ENCODE results near the gene CDX1.

Gene CDX1

DNA sequence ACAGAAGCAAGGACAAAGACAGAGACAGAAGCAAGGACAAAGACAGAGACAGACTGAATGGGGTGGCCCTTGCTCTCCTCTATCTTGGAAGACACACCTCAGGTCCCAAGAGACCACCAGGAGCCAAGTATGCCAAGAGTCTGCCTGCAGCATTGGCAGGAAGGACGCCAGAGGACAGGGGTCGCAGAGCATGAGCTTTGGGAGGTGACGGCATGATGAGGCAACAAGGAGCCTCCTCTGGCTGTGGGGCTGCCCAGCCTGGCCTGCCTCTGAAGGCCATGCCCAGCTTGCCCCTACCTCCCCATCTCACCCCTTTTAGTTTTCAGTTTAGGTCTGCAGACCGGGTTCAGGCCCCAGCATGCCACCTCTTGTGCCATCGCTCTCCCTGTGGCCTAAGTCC, 28.6 kb upstream of the CDX1 start:
- Histone ChIP-seq H3K27me3 (ENCODE audit: insufficient read depth, low read length, poor library complexity) (no peaks in the 10 kb centered on the region), H2BK5ac (ENCODE audit: low read length) (peak overlapping the region; percentile 57), H3K79me2 (ENCODE audit: control insufficient read depth, insufficient read depth, low read length) (no peaks in the 10 kb centered on the region), H3K4me1 (ENCODE audit: control insufficient read depth, low read depth, low read length) (peaks cover 22% of the 10 kb centered on the region), H2AK5ac (ENCODE audit: low read length) (peak overlapping the region; percentile 90), H3K36me3 (ENCODE audit: control insufficient read depth, insufficient read depth, low read length) (no peaks in the 10 kb centered on the region), H3K4me2 (ENCODE audit: low read length) (no peak overlapping the region), H3K27ac (ENCODE audit: low read depth, low read length) (peak overlapping the region; percentile 85), H3K4me3 (ENCODE audit: low read length) (no peak overlapping the region), H2BK15ac (replicated peaks; ENCODE audit: low read depth) (no peak overlapping the region), H3K23ac (ENCODE audit: low read length) (peak overlapping the region; percentile 11), H3K56ac (ENCODE audit: low read length) (peak overlapping the region; percentile 81), H2BK120ac (ENCODE audit: low read depth, low read length) (peak overlapping the region; percentile 52), H4K8ac (ENCODE audit: low read depth, low read length) (no peak overlapping the region), H4K5ac (ENCODE audit: low read length) (peak overlapping the region; percentile 47), H3K18ac (ENCODE audit: low read length) (peak overlapping the region; percentile 82), H3K79me1 (ENCODE audit: low read length) (no peaks in the 10 kb centered on the region), H3K9ac (ENCODE audit: low read length) (peak overlapping the region; percentile 53), H3K4ac (ENCODE audit: low read depth, low read length) (peak overlapping the region; percentile 62)
- no peak for DNase-seq
- no CpG with 5 or more reads among the region's 5 CpGs for WGBS (ENCODE audit: extremely low coverage, insufficient coverage, low lambda C conversion rate)

DNA sequence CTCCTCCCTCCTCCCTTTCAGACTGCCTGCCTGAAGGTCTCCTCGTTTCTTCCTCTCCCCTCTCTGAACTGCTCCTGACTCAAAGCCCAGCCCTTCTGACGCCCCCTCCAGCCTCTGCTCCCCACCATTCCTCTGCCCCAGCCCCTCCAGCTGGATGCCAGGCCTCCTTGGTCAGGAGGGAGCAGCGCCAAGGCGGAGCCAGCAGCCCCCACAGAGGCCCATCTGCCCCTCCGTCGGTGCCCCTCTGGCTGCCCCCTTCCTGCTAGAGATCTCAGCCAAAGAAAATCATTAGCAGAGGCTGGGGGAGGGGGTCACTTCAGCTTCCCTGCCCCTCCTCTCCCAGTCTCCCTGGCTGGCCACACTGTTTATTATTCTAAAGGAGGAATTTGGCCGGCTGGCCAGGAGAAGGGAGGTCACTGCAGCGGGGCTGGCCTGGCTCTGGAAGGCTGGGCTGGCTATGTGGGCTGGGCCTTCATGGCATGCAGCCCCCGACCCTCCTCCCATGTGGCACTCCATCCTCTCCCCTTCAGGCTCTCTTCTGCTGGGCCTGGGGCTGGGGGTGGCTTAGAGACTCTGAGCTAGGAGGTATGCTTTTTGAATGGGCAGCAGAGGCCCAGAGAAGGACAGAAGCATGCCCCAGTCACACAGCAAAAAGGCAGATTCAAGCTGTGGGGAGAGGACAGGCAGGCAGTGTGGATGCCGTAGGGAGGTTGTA, 27.9 kb upstream of the CDX1 start:
- H3K18ac ChIP-seq (ENCODE audit: low read length) = peak overlapping the region; percentile 82
- peak overlapping the region; percentile 49 for H3K23ac ChIP-seq (ENCODE audit: low read length)
- whole genome bisulfite sequencing (ENCODE audit: extremely low coverage, insufficient coverage, low lambda C conversion rate) = no CpG with 5 or more reads among the region's 10 CpGs
- no peaks in the 10 kb centered on the region for H3K79me1 ChIP-seq (ENCODE audit: low read length)
- H3K9ac ChIP-seq (ENCODE audit: low read length) = peak overlapping the region; percentile 53
- H3K56ac ChIP-seq (ENCODE audit: low read length) = peak overlapping the region; percentile 81
- H2BK15ac ChIP-seq (replicated peaks; ENCODE audit: low read depth) = no peak overlapping the region
- H3K4ac ChIP-seq (ENCODE audit: low read depth, low read length) = peak overlapping the region; percentile 62
- DNase-seq = peak; percentile 92
- H2BK5ac ChIP-seq (ENCODE audit: low read length) = peak overlapping the region; percentile 62
- peak overlapping the region; percentile 52 for H2BK120ac ChIP-seq (ENCODE audit: low read depth, low read length)
- H3K36me3 ChIP-seq (ENCODE audit: control insufficient read depth, insufficient read depth, low read length) = no peaks in the 10 kb centered on the region
- H4K8ac ChIP-seq (ENCODE audit: low read depth, low read length) = no peak overlapping the region
- peak overlapping the region; percentile 47 for H4K5ac ChIP-seq (ENCODE audit: low read length)
- peak overlapping the region; percentile 90 for H2AK5ac ChIP-seq (ENCODE audit: low read length)
- H3K4me2 ChIP-seq (ENCODE audit: low read length) = no peak overlapping the region
- H3K27ac ChIP-seq (ENCODE audit: low read depth, low read length) = peak overlapping the region; percentile 85
- no peak overlapping the region for H3K4me3 ChIP-seq (ENCODE audit: low read length)
- H3K79me2 ChIP-seq (ENCODE audit: control insufficient read depth, insufficient read depth, low read length) = no peaks in the 10 kb centered on the region
- H3K4me1 ChIP-seq (ENCODE audit: control insufficient read depth, low read depth, low read length) = peaks cover 23% of the 10 kb centered on the region
- H3K27me3 ChIP-seq (ENCODE audit: insufficient read depth, low read length, poor library complexity) = no peaks in the 10 kb centered on the region

DNA sequence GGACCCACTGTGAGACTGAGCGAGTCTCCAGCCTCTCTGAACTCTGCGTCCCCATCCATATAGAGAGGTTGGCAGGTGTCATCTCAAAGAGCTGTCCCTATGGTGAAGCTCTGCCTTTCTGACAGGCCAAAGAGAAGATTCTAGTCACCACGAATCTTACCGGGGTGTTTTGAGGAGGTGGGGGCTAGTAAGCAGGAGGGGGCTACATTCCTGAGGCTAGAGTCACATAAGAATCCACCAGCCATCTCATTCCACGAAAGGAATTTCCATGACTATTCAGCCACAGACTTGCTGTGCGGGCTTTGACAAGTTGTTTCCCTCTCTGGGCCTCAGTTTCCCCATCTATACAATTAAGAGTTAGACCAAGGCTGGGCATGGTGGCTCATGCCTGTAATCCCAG, 27.2 kb upstream of the CDX1 start:
- H4K8ac ChIP-seq (ENCODE audit: low read depth, low read length) = no peak overlapping the region
- H3K79me2 ChIP-seq (ENCODE audit: control insufficient read depth, insufficient read depth, low read length) = no peaks in the 10 kb centered on the region
- H4K5ac ChIP-seq (ENCODE audit: low read length) = no peak overlapping the region
- H2AK5ac ChIP-seq (ENCODE audit: low read length) = no peak overlapping the region
- H3K23ac ChIP-seq (ENCODE audit: low read length) = no peak overlapping the region
- no peak overlapping the region for H3K4ac ChIP-seq (ENCODE audit: low read depth, low read length)
- H3K56ac ChIP-seq (ENCODE audit: low read length) = peak overlapping the region; percentile 81
- H3K27me3 ChIP-seq (ENCODE audit: insufficient read depth, low read length, poor library complexity) = no peaks in the 10 kb centered on the region
- no peak overlapping the region for H2BK120ac ChIP-seq (ENCODE audit: low read depth, low read length)
- H3K4me2 ChIP-seq (ENCODE audit: low read length) = no peak overlapping the region
- no peak overlapping the region for H3K9ac ChIP-seq (ENCODE audit: low read length)
- no peak overlapping the region for H2BK15ac ChIP-seq (replicated peaks; ENCODE audit: low read depth)
- H3K27ac ChIP-seq (ENCODE audit: low read depth, low read length) = peak overlapping the region; percentile 85
- no peak overlapping the region for H3K18ac ChIP-seq (ENCODE audit: low read length)
- no CpG with 5 or more reads among the region's 6 CpGs for WGBS (ENCODE audit: extremely low coverage, insufficient coverage, low lambda C conversion rate)
- no peaks in the 10 kb centered on the region for H3K79me1 ChIP-seq (ENCODE audit: low read length)
- H3K4me3 ChIP-seq (ENCODE audit: low read length) = no peak overlapping the region
- H3K36me3 ChIP-seq (ENCODE audit: control insufficient read depth, insufficient read depth, low read length) = no peaks in the 10 kb centered on the region
- no peak overlapping the region for H2BK5ac ChIP-seq (ENCODE audit: low read length)
- peak; percentile 84 for DNase-seq
- H3K4me1 ChIP-seq (ENCODE audit: control insufficient read depth, low read depth, low read length) = peaks cover 26% of the 10 kb centered on the region

DNA sequence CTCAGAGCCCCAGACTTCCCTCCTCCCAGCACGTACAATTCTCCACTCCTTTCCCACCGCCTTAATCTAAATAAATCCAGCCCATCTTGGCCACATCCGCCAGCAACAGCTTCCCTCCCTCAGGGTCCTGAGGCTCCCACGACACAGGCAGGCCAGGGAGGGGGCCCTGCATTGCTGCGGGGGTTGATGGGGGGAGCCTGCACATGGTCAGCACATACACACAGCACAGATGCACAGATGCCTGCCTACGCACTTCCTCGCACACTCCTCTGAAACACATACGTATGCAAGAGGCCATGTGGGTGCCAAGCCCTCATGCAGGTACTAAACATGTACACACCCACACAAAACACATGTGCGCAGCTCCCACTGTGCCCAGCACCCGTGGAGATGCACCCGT, 25.7 kb upstream of the CDX1 start:
- H3K9ac ChIP-seq (ENCODE audit: low read length) = no peak overlapping the region
- no peak overlapping the region for H3K4me2 ChIP-seq (ENCODE audit: low read length)
- H3K18ac ChIP-seq (ENCODE audit: low read length) = peak overlapping the region; percentile 53
- H4K5ac ChIP-seq (ENCODE audit: low read length) = no peak overlapping the region
- no peaks in the 10 kb centered on the region for H3K36me3 ChIP-seq (ENCODE audit: control insufficient read depth, insufficient read depth, low read length)
- H3K4me3 ChIP-seq (ENCODE audit: low read length) = no peak overlapping the region
- peaks cover 33% of the 10 kb centered on the region for H3K4me1 ChIP-seq (ENCODE audit: control insufficient read depth, low read depth, low read length)
- H2BK5ac ChIP-seq (ENCODE audit: low read length) = peak overlapping the region; percentile 17
- no peak overlapping the region for H2BK120ac ChIP-seq (ENCODE audit: low read depth, low read length)
- H3K4ac ChIP-seq (ENCODE audit: low read depth, low read length) = no peak overlapping the region
- H3K79me2 ChIP-seq (ENCODE audit: control insufficient read depth, insufficient read depth, low read length) = no peaks in the 10 kb centered on the region
- no peak for DNase-seq
- no peaks in the 10 kb centered on the region for H3K79me1 ChIP-seq (ENCODE audit: low read length)
- WGBS (ENCODE audit: extremely low coverage, insufficient coverage, low lambda C conversion rate) = no CpG with 5 or more reads among the region's 11 CpGs
- no peak overlapping the region for H3K27ac ChIP-seq (ENCODE audit: low read depth, low read length)
- peak overlapping the region; percentile 46 for H2AK5ac ChIP-seq (ENCODE audit: low read length)
- H2BK15ac ChIP-seq (replicated peaks; ENCODE audit: low read depth) = no peak overlapping the region
- H3K27me3 ChIP-seq (ENCODE audit: insufficient read depth, low read length, poor library complexity) = no peaks in the 10 kb centered on the region
- peak overlapping the region; percentile 66 for H3K56ac ChIP-seq (ENCODE audit: low read length)
- no peak overlapping the region for H4K8ac ChIP-seq (ENCODE audit: low read depth, low read length)
- peak overlapping the region; percentile 31 for H3K23ac ChIP-seq (ENCODE audit: low read length)

DNA sequence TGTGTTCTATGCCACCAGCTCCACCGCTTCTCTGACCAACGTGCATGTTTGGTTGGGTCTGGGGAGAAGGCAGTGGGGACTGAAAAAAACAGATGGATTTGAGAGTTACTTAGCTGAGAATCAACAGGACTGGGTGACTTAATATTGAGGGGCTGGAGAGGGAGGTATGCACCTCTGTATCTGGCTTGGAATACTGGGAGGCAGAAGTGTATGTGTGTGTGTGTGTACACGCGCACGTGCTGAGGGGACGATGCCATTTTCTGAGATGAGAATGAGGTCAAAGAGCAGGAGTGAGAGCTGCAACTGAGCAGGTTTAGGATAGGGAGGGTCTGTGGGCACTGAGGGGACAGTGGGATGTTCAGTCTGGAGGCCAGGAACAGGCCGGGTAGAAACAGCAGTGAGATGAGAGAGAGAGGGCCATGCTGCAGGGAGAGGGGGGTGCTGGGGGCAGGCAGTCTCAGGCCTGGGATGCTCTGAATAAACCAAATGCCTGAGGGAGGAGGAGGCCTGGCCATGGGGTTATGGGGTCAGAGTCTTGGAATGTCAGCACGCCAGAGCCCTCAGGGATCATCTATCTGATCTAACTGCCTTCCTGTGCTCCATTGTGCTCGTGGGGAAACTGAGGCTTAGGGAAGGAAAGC, 24.9 kb upstream of the CDX1 start:
- H2BK5ac ChIP-seq (ENCODE audit: low read length) = peak overlapping the region; percentile 61
- no peaks in the 10 kb centered on the region for H3K27me3 ChIP-seq (ENCODE audit: insufficient read depth, low read length, poor library complexity)
- peak overlapping the region; percentile 4 for H3K27ac ChIP-seq (ENCODE audit: low read depth, low read length)
- H3K4ac ChIP-seq (ENCODE audit: low read depth, low read length) = peak overlapping the region; percentile 49
- H3K23ac ChIP-seq (ENCODE audit: low read length) = no peak overlapping the region
- no peak overlapping the region for H3K4me3 ChIP-seq (ENCODE audit: low read length)
- peak; percentile 96 for DNase-seq
- H3K18ac ChIP-seq (ENCODE audit: low read length) = no peak overlapping the region
- H3K56ac ChIP-seq (ENCODE audit: low read length) = peak overlapping the region; percentile 85
- H3K9ac ChIP-seq (ENCODE audit: low read length) = no peak overlapping the region
- no peaks in the 10 kb centered on the region for H3K36me3 ChIP-seq (ENCODE audit: control insufficient read depth, insufficient read depth, low read length)
- no peak overlapping the region for H4K8ac ChIP-seq (ENCODE audit: low read depth, low read length)
- whole genome bisulfite sequencing (ENCODE audit: extremely low coverage, insufficient coverage, low lambda C conversion rate) = no CpG with 5 or more reads among the region's 9 CpGs
- H3K79me1 ChIP-seq (ENCODE audit: low read length) = no peaks in the 10 kb centered on the region
- peaks cover 29% of the 10 kb centered on the region for H3K4me1 ChIP-seq (ENCODE audit: control insufficient read depth, low read depth, low read length)
- no peak overlapping the region for H2AK5ac ChIP-seq (ENCODE audit: low read length)
- no peak overlapping the region for H2BK15ac ChIP-seq (replicated peaks; ENCODE audit: low read depth)
- H4K5ac ChIP-seq (ENCODE audit: low read length) = no peak overlapping the region
- H3K79me2 ChIP-seq (ENCODE audit: control insufficient read depth, insufficient read depth, low read length) = no peaks in the 10 kb centered on the region
- no peak overlapping the region for H2BK120ac ChIP-seq (ENCODE audit: low read depth, low read length)
- no peak overlapping the region for H3K4me2 ChIP-seq (ENCODE audit: low read length)
